Keratinocyte (primary cell): ENCODE data around the gene ASB15. TPM values are rescaled to one million over a fixed set of nuclear protein-coding genes. Genes with fewer than 3 reads are reported as not detected.

Source experiments
- DNase-seq: peaks from one replicate; pipeline ENCODE4 v3.0.0-alpha.2; 2011; ENCODE audit warnings: low read depth, missing footprints, low spot score
- FAIRE-seq: peaks from 2 replicates; lab custom pipeline; 2011; peaks lifted over from hg19 to GRCh38; lab: Jason Lieb, UNC
- H2AFZ ChIP-seq: 2 replicates; pipeline ENCODE4 v1.6.0; 2012; ENCODE audit warnings: low read length, control low read depth, inconsistent platforms; ENCODE audit not compliant: control insufficient read depth
- H3K27ac ChIP-seq: 2 replicates; pipeline ENCODE4 v1.5.1; 2011; ENCODE audit warnings: low read length; ENCODE audit not compliant: control insufficient read depth, insufficient read depth
- H3K27me3 ChIP-seq: 3 replicates; pipeline ENCODE4 v1.6.0; 2011; ENCODE audit warnings: low read length; ENCODE audit not compliant: control insufficient read depth, insufficient read depth; ENCODE audit errors: extremely low read depth
- H3K36me3 ChIP-seq, 2 experiments: 2 replicates in 1 of 2; 3 replicates in 1 of 2; pipeline ENCODE4 v1.5.1; 2011; ENCODE audit warnings: low read length in 2 of 2, mild to moderate bottlenecking in 1 of 2; ENCODE audit not compliant: control insufficient read depth in 2 of 2, insufficient read depth in 2 of 2; ENCODE audit errors: extremely low read depth in 1 of 2
- H3K4me1 ChIP-seq: 3 replicates; pipeline ENCODE4 v1.5.1; 2011; ENCODE audit warnings: low read length; ENCODE audit not compliant: control insufficient read depth, insufficient read depth; ENCODE audit errors: extremely low read depth
- H3K4me2 ChIP-seq: 3 replicates; pipeline ENCODE4 v1.6.0; 2011; ENCODE audit warnings: low read depth, low read length; ENCODE audit not compliant: control insufficient read depth, insufficient read depth; ENCODE audit errors: extremely low read depth
- H3K4me3 ChIP-seq, 3 experiments: fragments of 200-600 bp in 1 of 3; sonication (generic) in 1 of 3; 2 replicates in 2 of 3; 3 replicates in 1 of 3; pipeline ENCODE4 v1.5.1; 2011 to 2016; ENCODE audit warnings: low read length in 3 of 3, mild to moderate bottlenecking in 3 of 3, control low read depth in 2 of 3, inconsistent platforms in 1 of 3, low read depth in 1 of 3, mixed read lengths in 1 of 3, mixed run types in 1 of 3, moderate library complexity in 1 of 3; ENCODE audit not compliant: control insufficient read depth in 2 of 3, insufficient read depth in 2 of 3; ENCODE audit errors: extremely low read depth in 1 of 3
- H3K79me2 ChIP-seq: 2 replicates; pipeline ENCODE4 v1.6.0; 2012; ENCODE audit warnings: low read length; ENCODE audit not compliant: control insufficient read depth, insufficient read depth
- H3K9ac ChIP-seq: 3 replicates; pipeline ENCODE4 v1.6.0; 2011; ENCODE audit warnings: low read length; ENCODE audit not compliant: control insufficient read depth, insufficient read depth; ENCODE audit errors: extremely low read depth
- H3K9me1 ChIP-seq: 3 replicates; pipeline ENCODE4 v1.6.0; 2011; ENCODE audit warnings: low read length; ENCODE audit not compliant: control insufficient read depth, insufficient read depth; ENCODE audit errors: extremely low read depth
- H3K9me3 ChIP-seq: 2 replicates; pipeline ENCODE4 v1.5.1; 2012; ENCODE audit warnings: low read depth, low read length; ENCODE audit not compliant: control insufficient read depth
- H4K20me1 ChIP-seq: 3 replicates; pipeline ENCODE4 v1.6.0; 2011; ENCODE audit warnings: low read length; ENCODE audit not compliant: control insufficient read depth, insufficient read depth; ENCODE audit errors: extremely low read depth
- CTCF ChIP-seq, 3 experiments: IDR thresholded peaks in 1 of 3; conservative IDR thresholded peaks in 1 of 3; optimal IDR thresholded peaks in 1 of 3; 2 replicates in 2 of 3; 3 replicates in 1 of 3; pipeline versions ENCODE3 to v1.5.1; 2011; ENCODE audit warnings: low read length in 3 of 3, mild to moderate bottlenecking in 3 of 3, moderate library complexity in 2 of 3, control low read depth in 1 of 3, inconsistent platforms in 1 of 3; ENCODE audit not compliant: insufficient read depth in 2 of 3; ENCODE audit errors: extremely low read depth in 1 of 3
- EZH2 ChIP-seq: IDR thresholded peaks from one replicate; pipeline ENCODE4 v1.6.1; 2012; ENCODE audit warnings: inconsistent platforms, mild to moderate bottlenecking, low read length, moderate library complexity
- dilution Hi-C: fragments of 300-500 bp; cut with MboI; formaldehyde crosslinking; loops from one replicate; pipeline ENCODE4 v1.7.0; 2020; ENCODE audit warnings: low sequenced_read_pairs; ENCODE audit not compliant: extremely low pct_ligation_motif_present
- polyA plus RNA-seq, 5 experiments: library from polyadenylated mRNA; depleted of rRNA in 3 of 5; stranded (reverse) in 3 of 5; stranded (forward) in 1 of 5; unstranded in 1 of 5; fragments of >200 nt; gene quantifications; 1 replicate in 1 of 5; 2 replicates in 3 of 5; 3 replicates in 1 of 5; pipeline versions ENCODE4 v1.2.1 to v1.2.3, GENCODE V29; 2011 to 2012; ENCODE audit warnings: missing spikeins in 2 of 5, low read depth in 1 of 5, low replicate concordance in 1 of 5

Gene ASB15
- polyA plus RNA-seq, 1 donor (not counting 4 experiments of a cell fraction or from before 2014, with no cell fraction given), result not detected

- Histone ChIP-seq H2AFZ (no peak overlapping the region), H3K9me1 (no peaks in the 10 kb centered on the region), H3K27me3 (no peaks in the 10 kb centered on the region), H3K4me1 (no peaks in the 10 kb centered on the region), H3K36me3 (no peaks in the 10 kb centered on the region), H3K9ac (no peak overlapping the region), H3K4me3 (no peak overlapping the region), H3K79me2 (no peaks in the 10 kb centered on the region), H3K4me2 (no peak overlapping the region), H3K27ac (no peak overlapping the region), H3K9me3 (no peaks in the 10 kb centered on the region), H4K20me1 (no peaks in the 10 kb centered on the region)
- no peak for FAIRE-seq
- no peak for DNase-seq
- TF ChIP-seq CTCF (optimal IDR thresholded peaks at IDR 0.05 in 1 of 3, IDR thresholded peaks at IDR 0.05 in 1 of 3, conservative IDR thresholded peaks at IDR 0.05 in 1 of 3; ENCODE audit: extremely low read depth in 1 of 3, insufficient read depth in 2 of 3, low read length in 3 of 3) (no peak), EZH2 (no peak)
- dilution Hi-C loops, result no loop called here
Observed at GRCh38 chr7:123661765-123662164, 60.1 kb downstream of the ASB15 start.

- TF ChIP-seq EZH2 (no peak), CTCF (optimal IDR thresholded peaks at IDR 0.05 in 1 of 3, IDR thresholded peaks at IDR 0.05 in 1 of 3, conservative IDR thresholded peaks at IDR 0.05 in 1 of 3; ENCODE audit: extremely low read depth in 1 of 3, insufficient read depth in 2 of 3, low read length in 3 of 3) (no peak)
- FAIRE-seq, result no peak
- no peak overlapping the region for H3K4me2 ChIP-seq
- no peaks in the 10 kb centered on the region for H3K27me3 ChIP-seq
- H3K9me1 ChIP-seq, result no peaks in the 10 kb centered on the region
- H3K79me2 ChIP-seq, result no peaks in the 10 kb centered on the region
- H3K36me3 ChIP-seq, result no peaks in the 10 kb centered on the region
- H3K9me3 ChIP-seq, result no peaks in the 10 kb centered on the region
- no peak overlapping the region for H3K4me3 ChIP-seq
- no peaks in the 10 kb centered on the region for H4K20me1 ChIP-seq
- H3K9ac ChIP-seq, result no peak overlapping the region
- no peaks in the 10 kb centered on the region for H3K4me1 ChIP-seq
- no peak for DNase-seq
- H2AFZ ChIP-seq, result no peak overlapping the region
- no peak overlapping the region for H3K27ac ChIP-seq
- dilution Hi-C loops, result no loop called here
Observed at GRCh38 chr7:123662293-123662692, 60.7 kb downstream of the ASB15 start.
